Measurements from ENCODE around the gene PTH2. TPM values are rescaled to one million over a fixed set of nuclear protein-coding genes. Genes with fewer than 3 reads are reported as not detected.
A peak's percentile ranks its signal among the peaks of the same experiment; 100 is the strongest.
"Not testable (repeated sequence)": the region's sequence is repeated elsewhere in the genome, so short reads cannot be mapped to it uniquely, and the experiment has no call there.

Gene PTH2
- total and polyA plus RNA-seq, 10 of the 15 experiments (the other 5 are each of a cell fraction or from before 2014, with no cell fraction given) = not detected

- TF ChIP-seq ZNF592 (IDR thresholded peaks at IDR 0.05) (no peak), MXI1 (IDR thresholded peaks at IDR 0.05; ENCODE audit: low read depth, low read length) (no peak), CBX3 (IDR thresholded peaks at IDR 0.05; ENCODE audit: borderline replicate concordance, low read depth) (no peak), SREBF2 (IDR thresholded peaks at IDR 0.05; ENCODE audit: low read length) (no peak), NFYB (IDR thresholded peaks at IDR 0.05; ENCODE audit: insufficient read depth, low read depth, low read length) (no peak), HDAC2 (IDR thresholded peaks at IDR 0.05) (no peak)
Measured at GRCh38 chr19:49462492-49462891, 39.3 kb upstream of the PTH2 start (continued).

- DNase-seq (ENCODE audit: low read depth, low spot score) = no peak
- Histone ChIP-seq H3K4me3 (no peak overlapping the region), H3K36me3 (ENCODE audit: control insufficient read depth in 2 of 2, insufficient read depth in 2 of 2, low read length in 1 of 2) (peaks cover 2 to 5% of the 10 kb centered on the region in 2 experiments), H3K9me3 (replicated peaks; ENCODE audit: control insufficient read depth, insufficient read depth, low read length) (no peaks in the 10 kb centered on the region), H3K27ac (ENCODE audit: control insufficient read depth, insufficient read depth) (no peak overlapping the region), H3K4me1 (ENCODE audit: control insufficient read depth, insufficient read depth, low read length) (peaks cover 18% of the 10 kb centered on the region), H3K27me3 (replicated peaks in 1 of 2; ENCODE audit: control insufficient read depth in 2 of 2, insufficient read depth in 2 of 2, low read length in 1 of 2) (no peaks in the 10 kb centered on the region), H3K9ac (ENCODE audit: control insufficient read depth, insufficient read depth, low read length) (no peak overlapping the region), H3K79me2 (ENCODE audit: control insufficient read depth, insufficient read depth, low read length) (peaks cover 2% of the 10 kb centered on the region; the same call in 1 of the 2 replicates), H3K4me2 (ENCODE audit: control insufficient read depth, insufficient read depth) (no peak overlapping the region), H4K20me1 (ENCODE audit: control insufficient read depth, insufficient read depth) (no peaks in the 10 kb centered on the region), H2AFZ (ENCODE audit: control insufficient read depth, low read depth, low read length) (no peak overlapping the region)
- intact Hi-C loops (cut with micrococcal nuclease; ENCODE audit: unreplicated experiment) (no loop called here), in situ Hi-C loops (cut with MboI) (no loop called here)
- ChIA-PET POLR2A (no interaction called here), CTCF (no interaction called here), SMC1A (ENCODE audit: uncharacterized antibody, unreplicated experiment) (no interaction called here), RAD21 (ENCODE audit: unreplicated experiment) (no interaction called here)
- no peak for ATAC-seq
- TF ChIP-seq ZBTB33 (IDR thresholded peaks at IDR 0.05) = 0 out of 2 replicates have a peak, but pooled peaks have one; percentile 36
- no peak for TF ChIP-seq NFIC (IDR thresholded peaks at IDR 0.05; ENCODE audit: low read depth, low read length)
- FAIRE-seq = no peak
- 98% methylated on average over 19 of the region's 37 CpGs for WGBS (ENCODE audit: insufficient coverage, insufficient replicate concordance, low lambda C conversion rate, missing lambda C conversion rate)
- BruUV-seq (replicated peaks) = no TSS peak
Measured at GRCh38 chr19:49461656-49462055, 38.4 kb upstream of the PTH2 start.

GRCh38 chr19:49461130-49461529, 37.9 kb upstream of the PTH2 start:
- DNase-seq (ENCODE audit: low read depth, low spot score); RAD21 ChIA-PET (ENCODE audit: unreplicated experiment); SMC1A ChIA-PET (ENCODE audit: uncharacterized antibody, unreplicated experiment); H3K4me3 ChIP-seq; H3K9ac ChIP-seq (ENCODE audit: control insufficient read depth, insufficient read depth, low read length); H3K4me2 ChIP-seq (ENCODE audit: control insufficient read depth, insufficient read depth); ATAC-seq; POLR2A ChIA-PET; H3K79me2 ChIP-seq (ENCODE audit: control insufficient read depth, insufficient read depth, low read length); H3K9me3 ChIP-seq (replicated peaks; ENCODE audit: control insufficient read depth, insufficient read depth, low read length); H3K27me3 ChIP-seq (replicated peaks in 1 of 2; ENCODE audit: control insufficient read depth in 2 of 2, insufficient read depth in 2 of 2, low read length in 1 of 2); in situ Hi-C loops (cut with MboI); intact Hi-C loops (cut with micrococcal nuclease; ENCODE audit: unreplicated experiment); FAIRE-seq; H3K36me3 ChIP-seq (ENCODE audit: control insufficient read depth in 2 of 2, insufficient read depth in 2 of 2, low read length in 1 of 2); H3K27ac ChIP-seq (ENCODE audit: control insufficient read depth, insufficient read depth); H2AFZ ChIP-seq (ENCODE audit: control insufficient read depth, low read depth, low read length); BruUV-seq (replicated peaks); H4K20me1 ChIP-seq (ENCODE audit: control insufficient read depth, insufficient read depth): not testable (repeated sequence)
- no CpG with 5 or more reads among the region's 1 CpG for WGBS (ENCODE audit: insufficient coverage, insufficient replicate concordance, low lambda C conversion rate, missing lambda C conversion rate)
- CTCF ChIA-PET = interaction anchor here (0.9 kb wide), 1 partner anchor 9 kb away, joined by 4 read pairs; no protein-coding TSS in a partner anchor
- H3K4me1 ChIP-seq (ENCODE audit: control insufficient read depth, insufficient read depth, low read length) = peaks cover 18% of the 10 kb centered on the region

Measured in GM12878 (cell line).